HG02938 (cell line): ENCODE results near the gene C6orf58.
A peak's percentile ranks its signal among the peaks of the same experiment; 100 is the strongest.

ENCODE experiments used
- ATAC-seq: cut with Tn5 transposase; IDR thresholded peaks from one replicate; pipeline ENCODE4 v1.9.1; 2021; ENCODE audit warnings: mild to moderate bottlenecking, moderate library complexity; ENCODE audit not compliant: unreplicated experiment

Gene C6orf58

DNA sequence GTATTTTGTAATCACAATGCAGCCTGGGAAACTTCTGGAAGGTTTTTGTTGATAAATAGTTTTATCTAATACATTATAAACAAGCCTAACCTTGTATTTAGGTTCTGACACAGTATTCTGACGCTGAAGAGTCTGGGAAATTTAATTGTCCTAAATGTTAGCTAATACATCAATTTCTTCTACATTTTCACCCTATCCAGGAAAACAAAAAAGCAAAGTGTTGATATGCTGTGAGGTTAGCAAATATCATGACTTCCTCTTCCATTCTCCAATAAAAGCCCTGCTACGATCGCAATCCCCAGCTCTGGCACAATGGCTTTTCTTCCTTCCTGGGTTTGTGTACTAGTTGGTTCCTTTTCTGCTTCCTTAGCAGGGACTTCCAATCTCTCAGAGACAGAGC is at the start of gene C6orf58:
TSS of gene C6orf58 (plus strand) at position 301 of the 400 bp plus-strand sequence. CDS start at position 313, 12 bp downstream.
- ATAC-seq = no peak

DNA sequence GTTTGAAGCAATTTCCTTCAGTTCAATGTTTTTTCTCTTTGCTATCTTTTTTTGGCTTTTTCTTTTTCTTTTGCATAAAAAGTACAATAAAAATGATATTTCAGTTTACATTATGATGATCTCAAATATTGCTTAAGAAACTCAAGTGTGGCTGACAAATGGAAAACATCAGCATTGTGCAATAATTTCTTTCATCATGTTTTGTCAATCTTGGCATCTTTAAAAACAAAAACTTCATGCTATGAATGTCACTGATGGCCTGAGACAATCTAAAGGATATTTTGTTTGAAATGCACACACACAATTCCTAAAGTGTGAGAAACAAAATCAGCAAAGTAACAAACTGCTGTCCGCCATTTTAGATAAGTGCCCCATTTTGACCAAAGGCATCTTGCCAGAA is 44.0 kb upstream of the C6orf58 start:
- ATAC-seq = no peak

DNA sequence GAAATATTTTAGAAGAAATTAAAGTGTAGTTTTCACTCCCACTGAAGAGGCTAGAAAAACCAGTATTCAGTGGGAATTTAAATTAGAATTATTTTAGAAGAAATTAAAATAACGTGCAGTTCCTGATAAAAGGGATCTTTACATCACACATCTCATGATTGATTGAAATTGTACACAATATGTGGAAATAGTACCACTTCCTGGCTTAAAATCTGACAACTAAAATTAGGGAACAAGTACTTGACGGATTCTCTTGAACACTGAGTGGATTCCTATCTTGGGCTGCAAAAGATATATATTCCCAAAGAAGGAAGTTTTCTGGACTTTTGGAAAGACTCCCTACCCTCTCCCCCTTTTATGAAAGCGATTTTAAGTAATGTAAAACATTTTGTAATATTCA is 43.2 kb upstream of the C6orf58 start:
- ATAC-seq = no peak

DNA sequence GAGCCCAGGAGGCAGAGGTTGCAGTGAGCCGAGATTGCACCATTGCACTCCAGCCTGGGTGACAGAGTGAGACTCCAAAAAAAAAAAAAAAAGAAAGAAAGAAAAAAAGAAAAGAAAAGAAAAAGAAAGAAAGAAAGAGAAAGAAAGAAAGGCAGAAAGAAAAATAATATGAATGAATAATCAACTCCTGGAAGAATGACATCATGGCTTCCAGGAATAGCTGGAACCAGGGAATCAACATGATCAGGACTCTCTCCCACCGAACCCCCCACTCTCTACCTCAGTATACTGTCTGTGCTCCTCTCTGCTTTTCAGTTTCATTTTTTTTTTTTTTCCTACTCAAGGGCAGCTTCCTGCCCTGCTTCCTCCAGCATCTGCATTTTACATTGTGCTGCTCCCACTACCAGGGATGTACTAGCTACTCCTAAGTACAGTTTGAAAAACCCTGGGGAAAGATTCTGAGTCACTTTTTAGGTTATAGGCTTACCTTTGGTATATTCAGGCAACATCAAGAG is 38.2 kb upstream of the C6orf58 start:
- ATAC-seq = peak; percentile 21

DNA sequence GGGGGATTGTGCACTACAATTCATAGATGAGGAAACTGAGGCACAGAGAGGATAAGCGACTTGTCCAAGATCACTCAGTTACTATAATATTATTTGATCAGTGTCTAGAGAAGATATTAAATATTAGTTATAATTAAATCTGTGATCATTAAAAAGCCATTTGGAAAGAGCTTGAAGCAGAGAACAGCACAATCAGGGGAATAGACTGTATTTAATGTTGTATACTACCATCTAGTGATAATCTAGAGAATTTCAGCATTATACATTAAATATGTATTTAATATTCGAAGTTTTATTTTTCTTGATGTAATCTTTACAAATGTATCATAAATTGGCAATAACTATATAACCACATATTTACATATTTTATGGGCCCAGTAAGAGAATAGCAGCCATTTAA is 37.7 kb upstream of the C6orf58 start:
- ATAC-seq = peak; percentile 67

DNA sequence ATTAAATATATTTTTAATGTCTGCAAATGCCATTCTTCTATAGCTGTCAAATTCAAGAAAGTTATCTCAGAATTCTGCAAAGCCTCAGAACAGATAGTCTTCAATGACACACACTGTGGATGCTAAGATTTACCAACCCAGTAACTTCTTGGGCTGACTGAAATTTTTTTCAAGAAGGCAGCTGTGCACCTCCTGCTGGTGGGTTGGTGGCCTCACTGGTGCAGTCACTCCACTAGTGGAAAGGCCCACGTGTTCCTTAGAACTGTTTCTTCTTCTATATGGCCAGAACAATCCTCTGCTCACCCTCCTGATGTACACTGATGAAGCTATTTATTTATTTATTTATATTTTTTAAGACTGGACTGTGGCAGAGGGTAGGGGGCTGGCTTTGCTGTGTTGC is 29.8 kb upstream of the C6orf58 start:
- peak; percentile 53 for ATAC-seq

DNA sequence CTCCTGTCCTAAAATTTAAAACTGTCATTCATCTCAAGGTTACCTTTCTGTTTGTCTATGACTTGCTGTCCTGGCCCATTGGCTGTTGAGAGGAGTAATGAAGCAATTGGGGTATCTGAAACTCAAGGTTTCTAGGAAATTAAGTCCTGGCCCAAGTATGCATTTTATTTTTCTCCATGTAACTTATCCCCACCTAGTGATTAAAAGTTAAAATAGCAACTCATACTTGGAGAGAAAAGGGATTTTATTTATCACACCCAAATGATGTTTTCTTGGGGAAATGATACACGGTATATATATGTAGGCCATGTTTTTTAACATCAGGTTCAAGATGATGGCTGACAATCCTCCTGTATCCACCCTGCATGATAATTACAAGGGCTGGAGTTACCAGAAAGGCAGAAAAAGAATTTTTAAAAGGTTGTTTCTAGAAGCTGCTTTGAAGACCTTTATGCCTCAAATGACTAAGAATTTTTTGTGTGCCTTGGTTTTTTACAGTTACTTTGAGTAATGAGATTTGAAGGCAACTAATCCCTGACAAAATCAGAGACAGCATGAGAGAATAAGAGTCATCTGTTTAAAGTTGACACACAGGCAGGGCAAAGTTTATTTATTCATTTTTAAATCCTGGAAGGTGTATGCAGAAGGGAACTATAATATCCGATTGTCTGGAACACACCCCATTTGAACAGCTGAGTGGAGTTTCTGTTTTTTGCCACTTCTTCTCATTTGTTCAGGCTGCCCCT is 28.9 kb upstream of the C6orf58 start:
- ATAC-seq = no peak

DNA sequence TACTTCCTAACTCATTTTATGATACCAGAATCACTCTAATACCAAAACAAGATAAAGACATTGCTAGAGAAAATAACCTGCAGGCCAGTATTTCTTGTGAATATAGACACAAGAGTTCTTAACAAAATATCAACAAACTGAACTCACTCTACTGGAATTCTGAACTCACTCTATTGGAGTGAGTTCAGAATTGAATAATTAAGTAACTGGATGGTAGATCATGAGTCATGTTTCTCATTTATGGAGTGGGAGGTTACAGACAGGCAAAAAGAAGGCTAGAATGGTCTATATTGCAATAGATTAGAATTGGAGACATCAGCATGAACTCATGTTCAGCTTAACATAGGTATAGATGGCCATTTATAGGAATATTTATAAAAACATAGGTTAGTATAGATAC is 26.6 kb upstream of the C6orf58 start:
- no peak for ATAC-seq

DNA sequence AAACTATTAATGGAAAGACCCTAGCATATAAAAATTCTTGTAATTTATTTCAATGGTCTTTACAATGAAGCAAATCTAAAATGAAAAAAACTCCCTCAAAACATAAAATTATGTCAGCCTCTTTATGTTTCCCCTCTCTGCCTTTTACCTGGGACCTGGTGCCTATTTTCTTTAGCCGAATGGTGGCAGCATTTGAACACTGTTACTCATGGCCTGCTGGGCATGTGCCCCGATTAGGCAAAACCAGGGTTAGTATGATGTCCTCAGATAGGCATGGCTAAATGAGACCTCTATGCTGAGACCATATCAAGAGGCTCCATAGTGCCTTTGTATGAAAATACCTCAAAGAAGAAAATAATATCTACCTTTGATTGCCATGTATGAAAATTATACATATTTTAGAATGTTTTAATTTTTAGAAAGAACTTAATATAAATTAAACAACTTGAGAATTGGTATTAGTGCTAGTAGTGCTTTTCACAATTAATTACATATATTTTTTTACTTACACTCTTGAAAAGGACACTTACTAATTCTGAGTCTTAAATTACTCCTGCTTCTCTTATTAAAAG is 22.5 kb upstream of the C6orf58 start:
- ATAC-seq = no peak

DNA sequence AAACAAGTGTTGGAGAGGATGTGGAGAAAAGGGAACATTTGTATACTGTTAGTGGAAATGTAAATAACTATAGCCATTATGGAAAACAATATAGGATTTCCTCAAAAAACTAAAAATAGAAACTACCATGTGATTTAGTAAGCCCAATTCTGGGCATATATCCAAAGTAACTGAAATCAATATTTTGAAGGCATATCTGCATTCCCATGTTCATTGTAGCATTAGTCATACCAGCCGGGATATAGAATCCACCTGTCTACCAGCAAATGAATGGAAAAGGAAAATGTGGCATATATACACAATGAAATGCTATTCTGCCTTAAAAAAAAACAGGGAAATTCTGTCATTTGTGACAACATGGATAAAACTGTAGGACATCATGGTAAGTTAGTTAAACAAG is 15.3 kb upstream of the C6orf58 start:
- ATAC-seq = no peak

DNA sequence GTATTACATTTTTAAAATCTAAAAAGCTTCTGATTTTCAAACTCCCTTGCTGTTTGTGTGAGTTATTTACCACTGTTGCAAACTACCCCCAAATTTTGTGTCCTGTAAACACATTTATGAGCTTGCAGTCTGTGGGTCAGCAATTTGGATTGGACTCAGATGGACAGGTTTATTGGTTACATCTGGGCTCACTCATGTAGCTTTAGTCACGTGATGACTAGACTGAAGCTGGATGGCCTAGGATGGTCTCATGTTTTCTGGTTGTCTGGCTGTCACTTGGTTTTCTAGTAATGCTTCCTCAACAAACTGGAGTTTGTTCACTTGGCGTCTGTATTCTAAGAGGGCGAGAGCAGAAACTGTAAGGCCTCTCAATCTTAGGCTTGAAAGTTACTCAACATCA is 12.2 kb upstream of the C6orf58 start:
- ATAC-seq = no peak

DNA sequence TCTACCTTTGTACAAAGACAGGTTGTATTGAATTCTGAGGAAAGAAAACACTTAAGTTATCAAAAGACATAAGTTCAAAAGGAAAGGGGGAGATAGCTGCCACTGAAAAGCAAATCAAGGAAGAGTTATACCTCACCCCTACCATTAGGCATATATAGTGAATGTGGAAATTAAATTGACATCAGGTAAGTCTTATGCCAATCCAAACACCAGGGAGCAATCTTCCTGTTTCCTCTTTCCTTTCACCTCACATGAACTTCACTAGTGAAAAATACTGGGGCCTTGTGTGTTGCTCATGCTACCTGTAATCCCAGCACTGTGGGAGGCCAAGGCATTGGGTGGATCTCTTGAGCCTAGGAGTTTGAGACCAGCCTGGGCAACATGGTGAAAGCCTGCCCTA is 10.9 kb upstream of the C6orf58 start:
- ATAC-seq = no peak

DNA sequence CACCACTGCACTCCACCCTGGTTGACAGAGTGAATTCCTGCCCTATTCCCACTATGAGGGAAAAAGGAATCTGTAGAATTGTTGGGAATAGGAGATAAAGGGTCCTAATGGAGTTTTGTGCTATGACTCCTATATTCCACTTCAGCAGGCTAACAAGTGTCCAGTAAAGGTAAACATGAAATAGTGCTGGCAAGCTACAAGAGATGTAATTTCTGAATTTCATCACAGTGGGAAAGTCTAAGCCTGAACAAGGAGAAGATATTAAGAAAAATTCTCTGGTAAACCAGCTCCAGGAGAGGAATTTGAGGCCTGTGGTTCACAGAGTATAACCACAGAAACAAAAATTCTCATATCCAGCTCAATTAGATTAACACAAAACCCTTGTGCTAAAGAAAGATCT is 10.3 kb upstream of the C6orf58 start:
- no peak for ATAC-seq

DNA sequence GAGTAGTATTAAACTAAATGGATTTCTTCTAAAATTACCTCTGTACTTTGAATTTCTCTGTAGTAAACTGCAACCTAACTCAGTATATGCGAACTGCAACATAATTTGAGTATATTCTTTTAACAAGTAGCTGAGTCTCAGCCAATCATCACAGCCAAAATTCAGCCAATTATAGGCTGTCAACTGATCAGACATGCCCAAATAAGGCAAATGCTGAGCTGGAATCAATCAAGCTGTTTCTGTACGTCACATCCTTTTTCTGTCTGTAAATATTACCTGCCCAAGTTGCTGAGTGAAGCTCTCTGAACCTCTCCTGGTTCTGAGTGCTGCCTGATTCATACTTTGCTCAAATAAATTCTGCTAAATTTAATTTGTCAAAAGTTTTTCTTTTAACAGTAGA is 9.5 kb upstream of the C6orf58 start:
- no peak for ATAC-seq

DNA sequence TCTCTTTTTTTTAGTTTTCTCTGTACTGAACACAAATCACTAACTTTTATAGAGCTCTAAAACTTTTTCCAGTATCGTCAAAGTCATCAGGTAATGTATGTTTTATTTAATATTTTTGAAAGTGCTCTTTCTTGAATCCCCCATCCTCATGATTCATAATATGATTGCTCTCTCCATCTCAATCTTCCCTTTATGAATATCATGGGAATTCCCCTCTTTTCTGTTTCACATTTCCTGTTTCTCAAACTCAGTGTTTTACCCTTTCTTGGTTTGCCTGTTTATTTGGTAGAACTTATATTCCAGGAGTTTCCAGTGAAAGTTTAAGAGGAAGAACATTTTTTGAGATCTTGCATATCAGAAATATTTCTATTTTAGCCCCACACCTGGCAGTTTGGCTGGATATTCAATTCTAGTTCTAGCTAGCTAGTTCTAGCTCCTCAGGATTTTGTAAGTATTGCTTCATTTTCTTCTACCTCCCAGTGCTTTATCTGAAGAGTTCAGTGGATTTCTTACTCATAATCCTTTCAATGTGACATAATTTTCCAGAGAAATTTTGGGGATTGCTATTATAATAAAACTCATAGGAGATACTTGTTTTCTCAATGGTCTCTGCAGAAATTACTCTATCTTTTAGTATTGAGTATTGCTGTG is 6.1 kb upstream of the C6orf58 start:
- ATAC-seq = peak; percentile 90

DNA sequence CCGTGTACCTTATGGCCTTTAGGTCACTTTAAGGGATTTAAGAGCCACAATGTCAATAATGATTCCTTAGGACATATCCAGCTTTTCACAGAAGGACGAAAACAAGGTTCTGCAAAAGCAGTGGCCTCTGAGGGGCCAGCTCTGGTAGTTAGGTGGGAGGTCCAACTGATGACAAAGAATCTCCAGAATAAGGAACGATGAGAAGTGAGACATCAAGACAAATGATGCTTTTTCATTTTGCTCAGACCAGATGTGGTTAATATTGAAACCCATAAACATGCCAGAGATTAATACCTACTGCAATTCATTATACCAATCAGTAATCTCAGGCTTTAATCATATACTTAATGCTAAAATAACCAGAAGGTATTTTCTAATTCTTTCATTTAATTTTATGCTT is 1.9 kb downstream of the C6orf58 start:
- no peak for ATAC-seq

DNA sequence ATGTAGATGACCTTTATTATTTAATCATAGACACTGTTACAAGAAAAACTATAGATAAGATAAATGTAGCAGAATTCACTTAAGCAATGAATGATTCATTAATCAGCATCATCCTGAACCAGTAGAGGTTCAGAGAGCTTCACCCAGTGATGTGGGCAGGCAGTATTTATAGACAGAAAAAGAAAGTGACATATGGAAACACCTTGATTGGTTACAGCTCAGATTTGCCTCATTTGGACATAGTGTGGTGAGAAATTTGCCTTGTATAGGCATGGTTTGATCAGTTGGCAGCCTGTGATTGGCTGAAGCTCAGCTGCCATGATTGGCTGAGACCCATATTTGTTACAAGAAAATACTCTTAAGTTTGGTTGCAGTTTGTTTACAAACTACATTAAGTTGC is 4.6 kb downstream of the C6orf58 start:
- no peak for ATAC-seq

DNA sequence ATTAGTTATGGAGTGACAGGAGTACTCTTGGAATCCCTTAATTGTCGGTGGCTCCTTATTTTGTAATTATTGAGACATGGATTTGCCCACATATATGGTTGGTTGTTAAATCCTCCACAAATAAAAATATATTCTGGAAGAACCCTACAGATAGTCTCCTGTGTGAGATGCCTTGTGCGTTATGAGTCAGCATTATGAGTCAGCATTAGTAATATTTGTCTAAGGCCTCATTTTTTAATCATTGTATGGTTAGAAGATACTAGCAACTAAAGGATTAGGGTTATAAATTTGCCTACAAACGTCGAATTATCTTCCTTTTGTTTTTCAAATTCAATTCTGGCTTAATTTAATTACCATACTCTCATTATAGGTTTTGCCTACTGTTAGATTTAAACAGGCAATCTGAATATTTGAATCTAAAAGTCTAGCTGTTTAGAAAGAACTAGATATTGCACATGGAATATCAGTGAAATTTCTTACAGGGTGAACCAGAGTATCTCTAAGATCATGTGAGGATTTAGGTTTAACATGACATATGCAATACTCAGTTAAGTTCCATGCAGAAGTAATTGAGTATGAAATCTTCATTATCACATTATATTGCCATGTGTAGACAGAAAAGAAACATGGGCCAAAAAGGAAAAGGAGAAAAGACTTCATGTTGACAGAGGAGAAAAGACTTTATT is 5.9 kb downstream of the C6orf58 start:
- no peak for ATAC-seq

DNA sequence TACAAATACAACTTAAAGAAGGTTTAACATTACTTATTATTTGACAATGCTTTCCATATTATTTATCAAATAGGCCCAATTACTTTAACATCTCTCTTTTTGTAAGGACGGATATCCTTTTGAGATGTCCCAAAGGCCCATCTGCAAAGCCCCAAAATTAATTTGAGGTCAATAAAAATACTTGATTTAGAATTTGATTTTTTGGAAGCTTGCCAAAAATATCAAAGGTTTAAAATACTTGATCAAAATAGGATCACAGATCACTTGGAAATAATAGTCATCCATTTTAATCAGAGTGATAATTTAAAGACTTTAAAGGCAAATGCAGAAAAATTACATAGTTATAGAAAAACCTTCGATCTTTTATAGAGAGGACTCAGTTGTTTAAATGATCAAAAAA is 8.1 kb downstream of the C6orf58 start:
- ATAC-seq = no peak

DNA sequence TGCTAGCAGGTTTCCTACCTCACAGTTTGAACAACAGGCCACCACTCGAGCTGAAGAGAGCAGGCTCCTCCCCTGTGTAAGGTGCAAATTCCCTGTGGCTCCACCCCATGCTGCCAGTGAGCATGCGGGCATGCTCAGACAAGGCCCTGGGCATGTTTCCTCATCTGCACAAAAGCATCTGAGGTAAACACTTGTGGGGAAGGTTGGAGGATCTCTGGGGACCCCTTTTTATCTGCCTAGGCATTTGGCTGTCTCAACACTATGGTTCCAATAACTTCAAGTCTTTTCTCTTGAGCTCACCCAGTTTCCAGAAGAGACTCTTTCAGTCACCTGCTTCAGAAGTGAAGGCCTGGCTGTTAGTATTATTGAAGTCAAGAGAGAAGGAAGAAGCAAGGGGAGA is 9.4 kb downstream of the C6orf58 start:
- no peak for ATAC-seq

DNA sequence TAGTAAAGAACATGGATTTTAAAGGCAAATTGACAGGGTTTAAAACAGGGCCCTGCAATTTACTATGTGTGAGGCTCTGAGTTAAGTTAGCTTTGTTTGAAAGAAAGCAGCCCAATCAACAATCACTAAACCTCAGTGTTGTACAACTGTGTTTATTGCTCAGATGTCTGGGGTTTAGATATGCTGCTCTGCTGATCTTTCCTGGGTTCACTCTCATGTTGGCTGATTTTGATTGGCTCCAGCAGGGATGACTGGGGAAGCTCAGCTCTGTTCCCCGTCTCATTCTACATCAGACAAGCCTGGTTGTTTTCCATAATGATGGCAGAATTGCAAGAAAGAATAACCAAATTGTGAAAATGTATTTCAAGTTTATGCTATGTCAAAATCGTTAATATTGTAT is 10.9 kb downstream of the C6orf58 start:
- no peak for ATAC-seq

DNA sequence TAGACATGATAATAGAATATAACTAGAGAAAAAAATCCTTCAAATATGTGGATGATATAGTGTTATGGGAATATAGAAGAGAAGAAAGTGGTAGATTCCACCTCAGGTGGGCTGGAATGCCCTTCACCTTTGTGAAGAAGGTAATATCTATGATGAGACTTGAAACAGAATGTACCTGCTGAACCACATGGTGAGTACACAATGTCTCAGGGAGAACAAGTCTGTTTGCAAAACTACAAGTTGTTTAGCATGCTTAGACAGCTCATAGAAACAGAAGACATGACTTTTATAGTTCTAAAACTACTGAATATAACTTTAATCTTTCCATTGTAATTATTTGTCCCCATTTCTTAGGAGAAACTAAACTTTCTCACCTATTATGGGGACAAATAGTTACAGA is 12.2 kb downstream of the C6orf58 start:
- no peak for ATAC-seq
